Measurements from ENCODE around the gene ELF5. TPM values are rescaled to one million over a fixed set of nuclear protein-coding genes. Genes with fewer than 3 reads are reported as not detected.

Gene ELF5
- total RNA-seq, 1 experiment from 2014 or later: 0.11 TPM

DNA sequence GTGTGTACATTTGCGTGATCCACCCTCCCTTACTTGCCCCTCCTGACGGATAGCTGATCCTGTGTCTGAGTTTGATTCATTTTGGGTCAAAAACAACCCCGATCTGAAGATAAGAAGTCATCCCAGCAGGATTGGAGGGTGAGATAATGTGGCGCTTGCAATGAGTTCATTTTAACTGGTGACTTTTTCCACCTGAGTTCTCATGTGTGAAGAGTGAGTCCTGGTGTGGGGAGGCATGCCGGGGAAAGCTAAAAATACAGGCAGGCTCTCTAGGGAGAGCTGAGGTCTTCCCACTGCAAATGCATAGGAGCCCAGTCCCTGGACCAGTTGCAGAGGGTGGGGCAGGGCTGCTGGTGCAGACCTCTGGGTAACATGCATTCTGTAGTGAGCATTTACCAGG, 35.7 kb upstream of the ELF5 start:
- ChIA-PET CTCF (interaction anchor here (1.0 kb wide), 1 partner anchor 339 kb away, joined by 3 read pairs; no protein-coding TSS in a partner anchor), POLR2A (ENCODE audit: unreplicated experiment) (interaction anchor here (0.7 kb wide), 1 partner anchor 23 kb away, joined by 3 read pairs; no protein-coding TSS in a partner anchor)
- Histone ChIP-seq H3K9me3 (ENCODE audit: low read length) (no peaks in the 10 kb centered on the region), H3K9ac (ENCODE audit: low read length) (no peak overlapping the region), H4K20me1 (ENCODE audit: low read length) (no peaks in the 10 kb centered on the region), H3F3A (ENCODE audit: low read length, unreplicated experiment) (no peaks in the 10 kb centered on the region), H3K36me3 (ENCODE audit: low read depth, low read length) (no peaks in the 10 kb centered on the region), H3K27me3 (ENCODE audit: low read length) (no peaks in the 10 kb centered on the region), H2AFZ (ENCODE audit: low read length) (no peak overlapping the region), H3K4me2 (ENCODE audit: low read length) (no peak overlapping the region), H3K27ac (ENCODE audit: low read length) (no peak overlapping the region), H3K9me2 (replicated peaks; ENCODE audit: low read length) (no peaks in the 10 kb centered on the region), H3K4me1 (ENCODE audit: insufficient read depth, low read length) (peaks cover 7% of the 10 kb centered on the region; the same call in 1 of the 2 replicates), H3K4me3 (ENCODE audit: low read length) (no peak overlapping the region), H3K79me2 (ENCODE audit: low read length) (no peaks in the 10 kb centered on the region)
- BruUV-seq (replicated peaks): no TSS peak
- ATAC-seq: no peak
- intact Hi-C loops (cut with micrococcal nuclease): no loop called here
- DNase-seq: no peak
- TF ChIP-seq CTCF (conservative IDR thresholded peaks at IDR 0.05; ENCODE audit: low read depth, low read length) (no peak), EZH2 (IDR thresholded peaks at IDR 0.05; ENCODE audit: low read length, unreplicated experiment) (no peak), EZH2phosphoT487 (IDR thresholded peaks at IDR 0.05; ENCODE audit: borderline replicate concordance, low read length) (no peak)

GRCh38 chr11:34548278-34548677, 34.7 kb upstream of the ELF5 start:
- no peak overlapping the region for H3K9ac ChIP-seq (ENCODE audit: low read length)
- H3K4me2 ChIP-seq (ENCODE audit: low read length): no peak overlapping the region
- H2AFZ ChIP-seq (ENCODE audit: low read length): no peak overlapping the region
- no peak overlapping the region for H3K4me3 ChIP-seq (ENCODE audit: low read length)
- CTCF ChIA-PET: interaction anchor here (1.0 kb wide), 1 partner anchor 340 kb away, joined by 3 read pairs; no protein-coding TSS in a partner anchor
- H3F3A ChIP-seq (ENCODE audit: low read length, unreplicated experiment): no peaks in the 10 kb centered on the region
- BruUV-seq (replicated peaks): no TSS peak
- H3K27ac ChIP-seq (ENCODE audit: low read length): no peak overlapping the region
- TF ChIP-seq EZH2phosphoT487 (IDR thresholded peaks at IDR 0.05; ENCODE audit: borderline replicate concordance, low read length) (no peak), EZH2 (IDR thresholded peaks at IDR 0.05; ENCODE audit: low read length, unreplicated experiment) (no peak), CTCF (conservative IDR thresholded peaks at IDR 0.05; ENCODE audit: low read depth, low read length) (no peak)
- H3K79me2 ChIP-seq (ENCODE audit: low read length): no peaks in the 10 kb centered on the region
- H3K27me3 ChIP-seq (ENCODE audit: low read length): no peaks in the 10 kb centered on the region
- H3K36me3 ChIP-seq (ENCODE audit: low read depth, low read length): no peaks in the 10 kb centered on the region
- no peaks in the 10 kb centered on the region for H3K9me3 ChIP-seq (ENCODE audit: low read length)
- no peaks in the 10 kb centered on the region for H3K9me2 ChIP-seq (replicated peaks; ENCODE audit: low read length)
- DNase-seq (no peak), ATAC-seq (no peak)
- POLR2A ChIA-PET (ENCODE audit: unreplicated experiment): no interaction called here
- H4K20me1 ChIP-seq (ENCODE audit: low read length): no peaks in the 10 kb centered on the region
- H3K4me1 ChIP-seq (ENCODE audit: insufficient read depth, low read length): peaks cover 7% of the 10 kb centered on the region; the same call in 1 of the 2 replicates
- intact Hi-C loops (cut with micrococcal nuclease): no loop called here

DNA sequence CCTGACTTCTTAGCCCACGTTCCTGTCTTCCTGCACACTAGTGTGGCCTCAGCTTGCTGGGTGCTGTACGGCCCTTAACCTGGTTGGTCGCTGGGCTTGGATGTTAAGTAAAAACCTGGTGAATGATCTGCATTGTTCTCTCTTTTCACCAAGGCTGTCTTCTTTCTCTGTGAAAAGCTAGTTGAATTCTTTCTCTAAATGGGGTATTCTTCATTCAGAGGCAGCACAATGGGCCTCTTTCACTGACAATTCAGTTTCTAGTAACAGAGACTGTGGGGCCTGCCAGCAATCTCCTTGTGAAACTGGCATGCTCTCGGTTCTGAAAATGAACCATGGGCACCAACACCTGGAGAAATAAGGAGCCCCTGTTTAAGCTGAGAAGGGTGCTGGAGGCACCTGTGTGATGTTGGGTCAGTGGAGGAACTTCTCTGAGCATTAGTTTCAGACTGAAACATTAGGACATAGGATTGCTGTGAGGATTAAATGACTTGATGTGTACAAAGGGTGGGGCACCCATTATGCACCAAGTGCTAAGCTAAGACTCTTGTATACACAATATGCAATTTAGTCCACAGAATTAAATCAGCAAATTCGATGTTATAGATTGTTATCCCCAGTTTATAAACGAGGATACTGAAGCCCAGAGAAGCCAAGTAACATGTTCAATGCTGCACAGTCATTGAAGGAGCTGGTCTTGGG, 33.1 kb upstream of the ELF5 start:
- POLR2A ChIA-PET (ENCODE audit: unreplicated experiment): no interaction called here
- peak; percentile 34 for DNase-seq
- Histone ChIP-seq H3K4me2 (ENCODE audit: low read length) (no peak overlapping the region), H4K20me1 (ENCODE audit: low read length) (no peaks in the 10 kb centered on the region), H3K36me3 (ENCODE audit: low read depth, low read length) (no peaks in the 10 kb centered on the region), H3K4me3 (ENCODE audit: low read length) (no peak overlapping the region), H3K27ac (ENCODE audit: low read length) (no peak overlapping the region), H3K9ac (ENCODE audit: low read length) (no peak overlapping the region), H3F3A (ENCODE audit: low read length, unreplicated experiment) (no peaks in the 10 kb centered on the region), H3K9me2 (replicated peaks; ENCODE audit: low read length) (no peaks in the 10 kb centered on the region), H3K9me3 (ENCODE audit: low read length) (no peaks in the 10 kb centered on the region), H3K27me3 (ENCODE audit: low read length) (no peaks in the 10 kb centered on the region), H2AFZ (ENCODE audit: low read length) (0 out of 2 replicates have a peak overlapping the region, but pooled peaks have one; percentile 3), H3K79me2 (ENCODE audit: low read length) (no peaks in the 10 kb centered on the region), H3K4me1 (ENCODE audit: insufficient read depth, low read length) (peaks cover 7% of the 10 kb centered on the region; the same call in 1 of the 2 replicates)
- no TSS peak for BruUV-seq (replicated peaks)
- TF ChIP-seq EZH2phosphoT487 (IDR thresholded peaks at IDR 0.05; ENCODE audit: borderline replicate concordance, low read length): no peak
- TF ChIP-seq EZH2 (IDR thresholded peaks at IDR 0.05; ENCODE audit: low read length, unreplicated experiment): no peak
- TF ChIP-seq CTCF (conservative IDR thresholded peaks at IDR 0.05; ENCODE audit: low read depth, low read length): no peak
- peak; percentile 92 for ATAC-seq
- intact Hi-C loops (cut with micrococcal nuclease): no loop called here
- CTCF ChIA-PET: no interaction called here
